HG02970 (cell line): ENCODE data around the gene FBXL3.

Experiments
- ATAC-seq: cut with Tn5 transposase; IDR thresholded peaks from one replicate; pipeline ENCODE4 v1.9.1; 2021; ENCODE audit warnings: mild to moderate bottlenecking, moderate library complexity, moderate number of reproducible peaks; ENCODE audit not compliant: unreplicated experiment, low FRiP score

Gene FBXL3, protein sequence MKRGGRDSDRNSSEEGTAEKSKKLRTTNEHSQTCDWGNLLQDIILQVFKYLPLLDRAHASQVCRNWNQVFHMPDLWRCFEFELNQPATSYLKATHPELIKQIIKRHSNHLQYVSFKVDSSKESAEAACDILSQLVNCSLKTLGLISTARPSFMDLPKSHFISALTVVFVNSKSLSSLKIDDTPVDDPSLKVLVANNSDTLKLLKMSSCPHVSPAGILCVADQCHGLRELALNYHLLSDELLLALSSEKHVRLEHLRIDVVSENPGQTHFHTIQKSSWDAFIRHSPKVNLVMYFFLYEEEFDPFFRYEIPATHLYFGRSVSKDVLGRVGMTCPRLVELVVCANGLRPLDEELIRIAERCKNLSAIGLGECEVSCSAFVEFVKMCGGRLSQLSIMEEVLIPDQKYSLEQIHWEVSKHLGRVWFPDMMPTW

DNA sequence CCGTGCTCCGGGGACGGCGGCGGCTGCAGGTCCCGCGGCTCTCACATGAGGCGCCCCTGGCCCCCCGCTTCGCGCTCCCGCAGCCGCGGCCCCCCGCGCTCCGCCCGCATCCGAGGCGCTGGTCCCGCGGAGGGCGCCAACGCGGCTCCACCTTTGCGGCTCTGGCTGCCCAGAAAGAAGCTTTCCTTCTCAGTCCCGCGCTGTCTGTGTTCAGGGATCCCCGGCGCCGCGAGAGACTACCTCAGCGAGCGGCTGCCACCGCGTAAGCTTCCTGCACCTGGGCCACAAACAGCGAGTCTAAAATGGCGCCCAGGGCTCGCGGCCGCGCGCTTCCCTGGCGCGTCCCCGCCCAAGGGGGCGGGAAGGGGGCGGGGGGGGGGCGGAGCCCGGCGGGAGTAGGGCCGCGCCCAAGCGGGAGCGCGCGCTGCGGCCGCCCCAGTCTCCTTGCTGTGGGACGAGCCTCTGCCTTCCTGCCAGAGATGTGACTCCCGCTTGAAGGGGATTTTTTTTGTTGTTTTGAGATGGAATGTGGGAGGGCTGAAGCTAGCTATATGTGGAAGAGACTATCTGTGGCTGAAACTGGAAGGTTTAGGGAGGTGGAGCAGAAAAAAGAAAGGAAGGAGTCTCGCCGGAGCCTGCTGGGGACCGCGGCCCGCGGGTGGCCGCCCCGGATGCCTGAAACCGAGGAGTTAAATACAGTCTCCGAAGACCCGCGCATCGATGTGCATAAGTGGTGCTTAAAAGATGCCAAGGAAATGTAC lies at the start of gene FBXL3:
Gene FBXL3 (minus strand): TSS at position 299 of the 761 bp plus-strand sequence. CDS start 5,299 bp downstream, outside the sequence.
- peak; percentile 65 for ATAC-seq

DNA sequence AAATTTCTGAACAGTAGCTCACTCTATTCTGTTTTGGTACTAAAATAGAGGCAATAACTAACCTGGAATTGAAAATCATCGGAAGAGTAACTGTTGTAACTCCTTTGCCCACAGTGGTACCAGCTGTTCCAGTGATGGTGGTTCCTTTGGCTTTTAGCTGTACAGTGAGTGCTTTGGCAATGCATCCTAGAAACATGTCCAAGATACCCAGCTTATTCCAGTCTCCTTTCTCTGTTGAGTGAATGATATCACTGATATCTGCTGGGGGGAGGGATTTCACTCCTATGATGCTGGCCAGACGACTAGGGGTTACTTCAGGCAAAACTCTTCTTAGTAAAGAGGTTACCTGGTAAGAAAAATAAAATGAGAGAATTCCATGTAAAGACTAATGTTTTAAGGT lies 40.6 kb upstream of the FBXL3 start:
- no peak for ATAC-seq

DNA sequence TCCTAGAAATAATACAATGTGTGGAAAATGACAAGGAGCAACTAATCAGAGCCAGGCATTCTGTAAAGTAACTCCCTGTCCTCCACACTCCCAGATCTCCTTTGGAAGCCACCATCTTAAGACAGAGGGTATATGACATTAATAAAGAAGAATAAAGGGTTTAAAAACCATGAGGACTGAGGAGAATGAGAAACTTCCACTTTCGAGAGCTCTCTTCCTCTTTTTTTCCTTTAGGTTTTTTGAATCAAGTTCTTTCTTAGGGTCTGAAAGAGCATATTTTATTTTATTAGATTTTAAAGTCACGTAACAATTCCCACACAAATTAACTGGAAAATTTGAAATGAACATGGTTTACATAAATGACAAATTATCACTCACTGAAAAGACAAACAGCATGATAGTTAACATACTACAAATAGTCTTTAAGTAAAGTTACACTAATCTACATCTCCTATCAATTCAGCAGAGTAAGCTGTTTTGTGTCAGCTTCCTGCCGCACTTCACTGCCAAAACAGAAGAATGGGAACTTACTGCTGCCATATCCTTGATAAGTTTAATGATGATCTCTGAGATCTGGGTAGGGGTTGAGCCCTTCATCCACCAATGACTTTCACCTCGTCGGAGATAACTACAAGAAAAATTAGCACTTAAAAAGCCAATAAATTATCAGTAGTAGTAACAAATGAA lies 38.6 kb upstream of the FBXL3 start:
- no peak for ATAC-seq

DNA sequence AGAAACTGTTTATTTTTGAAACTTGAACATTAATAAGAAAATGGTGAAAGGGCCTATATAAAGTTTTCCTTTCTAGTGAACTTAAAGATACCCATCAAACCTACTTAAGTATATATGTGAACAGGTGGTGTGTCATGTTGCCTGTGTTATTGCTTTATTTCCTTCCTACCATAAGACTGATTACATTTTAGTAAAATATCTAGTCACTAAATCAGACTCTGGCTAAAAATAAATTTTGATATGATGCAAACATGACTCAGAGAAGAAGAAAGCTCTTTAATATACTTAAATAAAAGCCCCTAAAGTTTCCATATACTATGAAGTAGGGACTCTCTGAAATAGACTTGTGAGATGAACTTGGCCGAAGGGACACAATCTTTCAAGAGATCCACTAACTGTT lies 35.1 kb upstream of the FBXL3 start:
- no peak for ATAC-seq

DNA sequence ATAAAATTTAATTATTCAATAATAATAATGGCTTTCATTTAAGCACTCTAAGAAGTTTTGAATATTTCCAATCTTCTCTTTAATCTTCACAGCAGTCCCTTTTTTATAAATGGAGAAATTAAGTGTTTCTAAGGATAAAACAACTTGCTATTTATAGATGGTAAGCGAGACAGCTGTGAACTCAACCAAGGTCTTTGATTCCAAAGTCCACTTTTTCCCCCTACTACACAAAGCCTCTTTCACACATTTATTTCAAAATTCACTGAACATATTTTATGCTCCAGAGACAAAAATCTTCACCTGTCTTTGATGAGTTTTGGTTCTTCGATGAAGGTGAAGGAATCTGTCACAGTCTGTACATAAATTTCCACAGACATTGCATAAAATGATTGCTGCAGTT lies 34.4 kb upstream of the FBXL3 start:
- ATAC-seq: no peak

DNA sequence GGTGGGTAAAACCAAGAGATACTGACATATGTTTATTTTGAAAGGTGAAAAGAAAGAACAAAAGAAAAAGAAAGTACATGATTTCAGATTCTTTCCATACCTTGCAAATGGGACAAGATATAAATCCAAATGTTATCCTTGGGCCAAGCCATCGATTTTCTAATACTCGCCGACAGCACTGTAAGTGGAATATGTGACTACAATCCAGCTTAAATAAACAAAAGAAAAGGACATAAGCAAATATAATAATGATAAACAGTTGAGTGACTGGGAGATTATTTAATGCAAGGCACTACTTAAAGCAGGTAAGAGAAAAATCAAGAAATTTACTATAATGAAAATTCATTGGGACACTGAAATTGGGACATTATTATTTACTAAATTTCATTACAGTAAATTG lies 29.9 kb upstream of the FBXL3 start:
- no peak for ATAC-seq

DNA sequence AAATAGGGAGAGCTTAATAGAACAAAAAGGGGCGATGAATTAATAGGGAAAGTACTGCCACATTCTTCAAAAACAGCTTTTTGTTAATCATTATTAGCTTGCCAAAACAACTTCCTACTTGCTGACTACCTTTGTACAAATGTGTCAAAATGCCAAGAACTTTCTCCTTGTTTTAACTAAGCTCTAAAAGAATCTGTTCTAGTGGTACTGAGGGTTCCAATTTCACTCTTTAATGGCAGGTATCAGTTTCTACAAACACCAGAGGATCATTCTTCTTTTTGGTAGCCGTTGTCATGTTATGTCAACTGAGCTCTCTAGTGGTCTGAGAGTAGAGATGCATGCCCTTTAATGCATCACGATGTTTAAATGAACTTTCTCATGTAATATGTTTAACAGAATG lies 29.4 kb upstream of the FBXL3 start:
- ATAC-seq: no peak

DNA sequence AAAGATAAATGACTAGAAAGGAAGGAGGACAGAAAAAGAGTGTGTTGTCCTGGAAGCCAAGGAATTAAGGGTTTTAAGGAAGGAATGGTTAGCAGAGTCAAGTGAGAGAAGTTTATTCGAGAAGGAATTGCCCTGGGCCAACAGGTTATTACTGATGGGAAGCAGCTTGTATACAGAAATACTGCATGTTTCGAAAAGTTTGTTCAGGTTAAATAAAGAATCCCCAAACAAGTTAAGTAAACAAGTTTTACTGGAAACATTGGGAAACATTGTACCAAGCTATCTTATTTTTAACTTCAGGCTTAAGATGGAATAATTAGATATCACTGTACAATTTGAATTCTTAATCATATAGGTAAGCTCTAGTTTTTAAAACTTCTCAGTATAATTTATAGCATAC lies 28.2 kb upstream of the FBXL3 start:
- no peak for ATAC-seq

DNA sequence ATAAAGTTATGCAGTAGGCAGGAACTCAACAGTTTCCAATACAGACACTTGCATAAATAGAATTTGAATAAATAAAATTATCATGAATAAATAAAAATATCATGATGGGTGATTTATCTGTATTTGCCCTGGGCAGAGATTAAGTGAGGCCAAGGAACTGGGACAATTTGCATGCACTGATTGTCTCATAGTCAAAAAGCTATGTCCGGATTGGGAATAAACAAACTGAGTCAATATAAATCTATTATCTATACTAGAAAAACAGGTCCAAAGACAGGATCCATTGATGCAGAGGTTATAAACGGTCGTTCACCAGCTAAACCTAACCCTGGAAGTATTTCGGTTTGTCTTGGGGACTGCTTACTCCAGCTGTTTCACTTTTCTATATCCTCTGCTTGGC lies 26.2 kb upstream of the FBXL3 start:
- no peak for ATAC-seq

DNA sequence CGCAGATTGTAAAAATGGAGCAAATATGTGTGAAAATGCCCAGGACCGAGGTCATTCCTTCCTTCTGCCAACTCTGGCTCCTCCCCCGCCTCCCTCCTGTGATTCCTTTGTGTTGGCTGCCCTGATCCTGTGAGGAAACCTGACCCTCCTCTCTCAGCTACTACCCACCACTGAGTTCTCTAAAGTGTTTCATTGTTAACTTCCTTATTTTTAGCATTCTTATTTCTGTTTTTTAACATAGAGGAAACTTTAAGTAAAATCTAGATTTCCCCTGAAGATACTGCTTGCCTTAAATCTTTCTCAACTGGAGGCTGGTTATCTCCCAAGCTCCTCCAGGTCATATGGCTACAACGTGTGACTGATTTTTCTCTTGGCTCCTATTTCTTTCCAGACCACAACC lies 21.7 kb upstream of the FBXL3 start:
- no peak for ATAC-seq

DNA sequence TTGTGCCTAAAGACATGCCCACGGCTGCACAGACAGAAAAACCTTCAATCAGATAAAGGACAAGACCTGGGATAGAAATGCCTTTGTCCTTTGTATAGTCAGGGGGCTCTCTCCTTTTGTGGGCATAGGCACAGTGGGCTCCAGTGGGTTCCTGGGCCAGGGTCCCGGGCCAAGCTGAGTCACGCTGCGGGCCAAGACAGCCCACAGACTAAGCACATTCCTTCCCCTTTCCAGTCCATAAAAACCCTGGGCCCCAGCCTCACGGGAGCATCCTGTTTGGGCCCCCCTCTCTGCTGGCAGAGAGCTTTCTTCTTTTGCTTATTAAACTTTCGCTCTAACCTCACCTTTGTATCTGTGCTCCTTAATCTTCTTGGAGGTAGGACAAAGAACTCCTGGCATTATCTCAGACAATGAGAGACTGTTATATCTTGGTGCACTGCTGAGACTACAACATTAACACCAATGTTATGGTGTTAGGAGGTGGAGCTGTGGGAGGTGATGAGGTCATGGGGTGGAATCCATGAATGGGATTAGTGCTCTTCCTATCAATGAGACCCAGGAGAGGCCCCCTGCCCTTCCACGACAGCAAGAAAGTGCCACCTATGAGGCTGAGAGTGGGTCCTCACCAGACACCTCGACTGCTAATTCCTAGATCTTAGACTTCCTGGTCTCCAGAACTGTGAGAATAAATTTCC lies 20.8 kb upstream of the FBXL3 start:
- ATAC-seq: no peak

DNA sequence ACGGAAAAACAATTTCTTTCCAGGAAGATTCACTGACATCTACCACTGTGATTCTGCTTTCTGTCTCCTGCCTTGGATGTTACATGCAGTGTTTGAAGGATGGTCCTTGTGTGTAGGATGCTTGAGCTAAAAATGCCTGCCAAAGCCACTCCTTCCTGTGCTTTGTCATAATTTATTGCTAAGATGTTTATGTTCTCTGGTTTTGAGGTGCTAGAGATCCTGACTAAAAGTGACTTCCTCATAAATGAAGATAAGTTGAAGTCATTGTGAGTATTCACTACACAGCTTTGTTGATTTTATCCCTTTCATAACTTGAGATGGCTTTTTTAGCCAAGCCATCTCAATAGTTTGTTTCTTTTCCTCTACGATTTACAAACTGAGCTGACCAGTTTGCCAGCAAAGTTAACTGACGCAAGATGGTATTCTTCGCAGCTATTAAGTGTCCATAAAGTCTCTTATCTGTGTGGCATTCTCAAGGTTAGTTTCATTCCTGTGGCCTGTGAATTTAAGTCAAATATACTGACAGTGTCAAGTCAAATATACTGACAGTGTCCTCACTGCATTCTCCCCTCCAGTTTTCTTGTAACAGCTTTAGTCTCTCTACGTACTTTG lies 15.7 kb upstream of the FBXL3 start:
- no peak for ATAC-seq

DNA sequence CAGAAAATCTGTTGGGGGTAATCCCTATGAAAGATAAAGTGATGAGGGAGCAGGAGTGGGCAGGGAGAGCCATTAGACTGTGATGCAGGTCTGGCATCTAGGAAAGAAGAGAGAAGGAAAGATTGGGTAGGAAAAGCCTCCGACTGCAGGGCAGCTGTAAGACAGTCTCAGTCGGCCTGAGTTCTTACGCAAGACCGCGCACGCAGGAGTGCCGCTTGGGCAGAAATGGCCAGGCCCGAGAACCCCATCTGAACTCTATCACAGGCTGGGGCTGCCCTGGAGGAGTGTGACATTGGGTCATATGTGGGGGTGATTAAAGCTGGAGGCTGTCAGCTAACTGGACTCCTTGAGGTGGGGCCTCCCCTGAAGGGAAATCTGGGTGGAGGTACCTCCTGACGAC lies 13.9 kb upstream of the FBXL3 start:
- no peak for ATAC-seq

DNA sequence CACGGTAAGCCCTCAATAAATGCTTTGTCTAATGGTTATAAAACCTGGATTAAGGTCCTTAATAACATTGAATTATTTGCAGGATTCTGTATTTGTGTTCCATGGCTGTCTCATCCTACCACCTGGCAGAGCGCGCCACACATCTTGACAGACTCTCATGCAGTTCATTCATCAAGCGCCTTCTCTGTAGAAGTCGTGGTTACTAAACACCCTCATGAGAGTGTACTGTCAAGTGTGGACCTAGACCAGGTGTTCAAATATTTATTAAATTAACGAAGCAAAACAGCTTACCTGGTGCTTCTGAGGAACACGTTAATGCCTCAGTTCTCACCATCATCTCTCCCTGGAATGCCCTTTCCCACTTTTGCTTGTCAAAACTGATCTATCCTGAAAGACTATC lies 13.1 kb upstream of the FBXL3 start:
- ATAC-seq: no peak

DNA sequence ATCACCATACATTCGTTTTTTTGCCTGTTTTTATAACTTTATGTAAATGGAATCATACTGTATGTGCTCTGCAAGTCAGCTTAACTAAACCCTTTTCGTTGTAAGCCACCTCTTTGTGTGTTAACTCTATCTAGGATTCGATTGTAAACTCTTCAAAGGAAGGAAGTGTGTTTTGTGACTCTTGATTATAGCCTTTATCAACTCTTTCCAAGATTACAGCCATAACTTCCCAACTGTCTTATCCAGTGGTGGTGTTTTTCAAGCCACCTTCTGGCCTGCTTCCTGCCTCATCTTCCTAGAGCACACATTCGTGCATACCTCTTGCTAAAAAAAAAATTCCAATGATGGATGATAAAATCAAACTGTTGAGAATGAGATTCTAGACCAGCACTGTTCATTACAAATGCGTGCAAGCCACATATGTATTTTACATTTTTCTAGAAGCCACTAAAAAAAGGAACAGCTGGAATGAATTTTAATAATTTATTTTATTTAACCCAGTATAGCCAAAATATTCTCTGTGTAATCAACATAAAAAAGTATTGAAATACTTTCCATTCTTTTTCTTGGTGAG lies 12.0 kb upstream of the FBXL3 start:
- no peak for ATAC-seq

DNA sequence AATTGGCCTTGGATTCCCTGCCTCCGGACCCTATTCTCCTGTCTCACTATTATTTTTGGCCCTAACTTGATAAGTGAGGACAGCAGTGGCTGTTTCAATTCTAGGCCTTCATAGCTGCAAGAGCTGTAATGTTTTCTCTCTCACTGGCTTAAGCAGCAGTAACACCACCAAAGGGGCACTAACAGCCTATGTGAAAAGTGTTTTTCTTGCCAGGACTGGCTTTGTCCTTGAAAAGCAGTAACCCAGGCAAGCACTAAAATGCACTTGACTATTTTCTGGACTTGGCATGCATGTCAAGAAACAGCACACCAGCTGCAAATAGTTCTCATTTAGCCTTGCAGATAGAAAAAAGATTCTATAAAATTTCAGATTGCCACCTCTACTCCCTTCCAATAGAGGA lies 9.3 kb upstream of the FBXL3 start:
- no peak for ATAC-seq

DNA sequence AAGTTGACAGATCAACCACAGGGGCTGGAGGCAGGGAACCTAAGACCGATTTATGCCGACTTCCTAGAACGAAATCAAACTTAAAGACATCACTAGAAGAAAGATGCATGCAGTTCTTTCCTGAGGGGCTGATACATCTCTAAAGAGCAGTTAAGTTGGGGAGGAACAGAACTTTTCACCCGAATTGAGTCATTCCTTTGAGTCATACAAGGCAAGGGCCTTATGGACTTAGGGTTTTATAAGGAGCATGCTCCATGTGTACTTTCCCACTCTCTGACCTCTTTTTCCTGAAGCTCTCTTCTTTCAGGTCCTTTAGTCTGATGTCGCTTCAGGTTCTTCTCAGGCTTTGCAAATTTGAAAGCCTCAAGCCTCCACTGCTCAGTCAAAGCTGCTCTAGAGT lies 7.9 kb upstream of the FBXL3 start:
- ATAC-seq: no peak

DNA sequence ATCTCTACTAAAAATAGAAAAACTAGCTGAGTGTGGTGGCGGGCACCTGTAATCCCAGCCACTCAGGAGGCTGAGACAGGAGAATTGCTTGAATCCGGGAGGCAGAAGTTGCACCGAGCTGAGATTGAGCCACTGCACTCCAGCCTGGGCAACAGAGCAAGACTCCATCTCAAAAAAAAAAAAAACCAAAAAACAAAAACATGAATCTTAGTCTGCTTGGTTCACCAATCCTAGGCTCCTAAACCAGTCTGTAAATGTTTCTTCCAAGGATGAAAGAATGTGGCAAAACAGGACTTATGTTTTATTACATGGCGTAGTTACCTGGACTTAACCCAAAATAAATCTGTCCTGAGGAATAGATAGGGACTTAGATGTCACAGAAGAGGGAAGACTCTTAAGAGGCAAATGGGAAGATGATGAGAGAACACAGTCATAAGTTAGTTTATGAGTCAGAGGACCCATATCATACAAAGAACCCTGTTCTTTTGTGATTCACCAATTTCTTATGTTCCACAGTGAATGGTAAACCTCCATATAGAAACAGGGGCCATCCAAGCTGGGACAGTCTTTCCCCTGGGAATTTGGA lies 6.9 kb upstream of the FBXL3 start:
- no peak for ATAC-seq

DNA sequence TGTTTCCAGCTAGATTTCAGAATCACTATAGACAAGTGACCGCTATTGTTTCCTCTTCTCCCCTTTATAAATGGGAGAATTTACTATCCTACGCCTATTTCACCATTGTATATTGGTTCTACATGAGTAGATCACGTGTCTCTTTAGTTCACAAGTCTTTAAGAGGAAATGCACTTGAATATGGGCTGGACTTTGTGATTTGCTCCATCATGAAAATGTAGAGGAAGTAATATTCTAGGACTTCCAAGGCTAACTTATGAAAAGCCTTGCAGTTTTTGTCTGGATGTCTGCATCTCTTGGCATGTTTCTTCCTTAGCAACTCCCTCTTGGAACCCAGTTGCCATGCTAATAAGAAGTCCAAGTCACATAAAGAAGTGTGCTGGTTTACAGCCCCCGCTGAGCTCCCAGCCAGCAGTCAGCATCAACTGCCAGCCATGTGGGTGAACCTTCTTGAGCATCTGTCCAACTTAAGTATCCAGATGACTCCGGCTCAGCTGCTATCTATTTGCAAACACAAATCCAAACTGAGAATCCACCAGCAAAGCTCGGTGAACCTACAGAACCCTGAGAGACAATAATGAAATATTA lies 4.8 kb upstream of the FBXL3 start:
- ATAC-seq: no peak
